Caco-2 (cell line): ENCODE measurements around the gene ENC1. TPM values are rescaled to one million over a fixed set of nuclear protein-coding genes. Genes with fewer than 3 reads are reported as not detected.

Experiments used
- BruUV-seq: library from RNA; stranded (reverse); fragments of 400-500 nt; replicated peaks from 2 replicates; lab custom pipeline; 2021; lab: Mats Ljungman, UMichigan
- CTCF ChIA-PET: fragments of 300-600 bp; sonication (Branson Sonifier 250); formaldehyde crosslinking; loops from one replicate; lab custom pipeline; 2022; ENCODE audit warnings: antibody characterized with exemption; lab: Charles Lee
- POLR2A ChIA-PET: fragments of 300-600 bp; sonication (Branson Sonifier 250); formaldehyde crosslinking; loops from one replicate; lab custom pipeline; 2022; ENCODE audit warnings: antibody characterized with exemption; lab: Charles Lee
- DNase-seq, 2 experiments: peaks; one replicate each; pipeline versions ENCODE4 v3.0.0 to v3.0.0-alpha.2; 2020 to 2022
- H3K27me3 ChIP-seq: replicated peaks from 2 replicates; pipeline ENCODE4 v1.6.0; 2011; ENCODE audit warnings: low read length; ENCODE audit not compliant: control insufficient read depth, insufficient read depth
- H3K36me3 ChIP-seq: 2 replicates; pipeline ENCODE4 v1.5.1; 2011; ENCODE audit warnings: low read length; ENCODE audit not compliant: control insufficient read depth, insufficient read depth
- H3K4me1 ChIP-seq: fragments of 250-450 bp; sonication (Bioruptor Pico); 2 replicates; pipeline ENCODE4 v1.5.1; 2020; ENCODE audit warnings: mild to moderate bottlenecking
- H3K4me3 ChIP-seq: 2 replicates; pipeline ENCODE4 v1.5.1; 2011; ENCODE audit warnings: low read depth, mild to moderate bottlenecking, control low read depth, low read length
- H3K9me3 ChIP-seq: fragments of 250-450 bp; sonication (Bioruptor Pico); 2 replicates; pipeline ENCODE4 v1.5.1; 2020; ENCODE audit warnings: mild to moderate bottlenecking, moderate library complexity
- H3K27ac Mint-ChIP-seq: one replicate; pipeline ENCODE4 v1.8.0; 2022; ENCODE audit warnings: mixed read lengths; ENCODE audit not compliant: unreplicated experiment
- H3K27me3 Mint-ChIP-seq: one replicate; pipeline ENCODE4 v1.8.0; 2022; ENCODE audit warnings: mixed read lengths; ENCODE audit not compliant: insufficient read depth, unreplicated experiment
- H3K36me3 Mint-ChIP-seq: one replicate; pipeline ENCODE4 v1.8.0; 2022; ENCODE audit warnings: mild to moderate bottlenecking, mixed read lengths; ENCODE audit not compliant: insufficient read depth, unreplicated experiment
- H3K4me1 Mint-ChIP-seq: one replicate; pipeline ENCODE4 v1.8.0; 2022; ENCODE audit warnings: low read depth, mixed read lengths; ENCODE audit not compliant: unreplicated experiment
- H3K4me3 Mint-ChIP-seq: one replicate; pipeline ENCODE4 v1.8.0; 2022; ENCODE audit warnings: mild to moderate bottlenecking, moderate library complexity, mixed read lengths; ENCODE audit not compliant: unreplicated experiment
- H3K9me3 Mint-ChIP-seq: one replicate; pipeline ENCODE4 v1.8.0; 2022; ENCODE audit warnings: mixed read lengths; ENCODE audit not compliant: unreplicated experiment
- intact Hi-C: fragments of 100-400 bp; cut with micrococcal nuclease; formaldehyde crosslinking; loops from one replicate; pipeline ENCODE4 v1.10.0; 2022; ENCODE audit not compliant: unreplicated experiment
- total RNA-seq: library from RNA; stranded (reverse); gene quantifications from 2 replicates; pipeline ENCODE4 v1.2.3, GENCODE V29; 2022
- TF ChIP-seq, protein P1 (sequence below), 2 experiments: fragments of 200-600 bp in 1 of 2; IDR thresholded peaks; 1 replicate in 1 of 2; 2 replicates in 1 of 2; pipeline versions ENCODE4 v1.5.1 to v1.8.0; 2011 to 2022; ENCODE audit warnings: antibody characterized with exemption in 1 of 2, control low read depth in 1 of 2, inconsistent platforms in 1 of 2, low read depth in 1 of 2, low read length in 1 of 2, mild to moderate bottlenecking in 1 of 2, moderate library complexity in 1 of 2; ENCODE audit not compliant: insufficient read depth in 1 of 2, severe bottlenecking in 1 of 2, unreplicated experiment in 1 of 2

Gene ENC1
- total RNA-seq, 1 experiment from 2014 or later: 92.7 TPM

DNA sequence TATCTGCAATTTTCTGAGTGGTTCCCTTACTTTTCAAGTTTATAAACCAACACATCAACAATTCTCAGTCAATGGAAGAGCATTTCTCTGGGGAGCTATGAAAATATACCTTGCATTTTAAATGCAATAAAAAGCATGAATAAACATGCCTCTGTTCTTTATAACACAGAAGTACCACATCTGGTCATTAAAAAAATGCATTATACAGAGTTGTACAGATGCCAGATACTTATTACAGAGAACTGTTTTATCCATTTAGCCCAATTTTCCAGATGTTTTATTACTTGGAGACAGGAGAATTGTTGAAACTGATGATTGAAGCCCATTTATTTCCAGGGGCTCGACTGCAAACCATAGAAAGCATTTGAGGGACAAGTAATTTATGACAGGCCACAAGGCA, 25.3 kb upstream of the ENC1 start:
- CTCF ChIA-PET: no interaction called here

DNA sequence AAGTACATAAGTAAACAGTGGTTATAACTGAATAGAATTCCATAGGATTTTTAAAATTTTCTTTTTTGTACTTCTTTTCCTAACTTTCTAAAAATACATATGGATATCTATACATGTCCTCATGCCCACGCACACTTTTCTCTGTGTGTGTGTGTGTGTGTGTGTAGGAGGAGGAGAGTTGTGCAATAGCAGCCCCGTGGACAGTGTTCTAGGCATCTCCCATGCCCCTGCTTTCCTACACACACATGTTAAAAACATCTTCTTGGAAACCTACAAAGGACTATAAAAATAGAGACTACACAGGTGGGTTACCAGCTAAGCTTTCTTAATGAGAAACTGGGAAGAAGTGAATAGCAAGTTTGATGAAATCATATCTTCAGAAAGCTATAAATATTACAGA, 24.7 kb upstream of the ENC1 start:
- Mint-ChIP-seq H3K27ac (no peak overlapping the region), H3K4me3 (no peak overlapping the region), H3K27me3 (no peaks in the 10 kb centered on the region), H3K9me3 (no peaks in the 10 kb centered on the region), H3K4me1 (peaks cover 10% of the 10 kb centered on the region), H3K36me3 (no peaks in the 10 kb centered on the region)
- H3K4me1 ChIP-seq: no peaks in the 10 kb centered on the region
- TF ChIP-seq, protein P1, sequence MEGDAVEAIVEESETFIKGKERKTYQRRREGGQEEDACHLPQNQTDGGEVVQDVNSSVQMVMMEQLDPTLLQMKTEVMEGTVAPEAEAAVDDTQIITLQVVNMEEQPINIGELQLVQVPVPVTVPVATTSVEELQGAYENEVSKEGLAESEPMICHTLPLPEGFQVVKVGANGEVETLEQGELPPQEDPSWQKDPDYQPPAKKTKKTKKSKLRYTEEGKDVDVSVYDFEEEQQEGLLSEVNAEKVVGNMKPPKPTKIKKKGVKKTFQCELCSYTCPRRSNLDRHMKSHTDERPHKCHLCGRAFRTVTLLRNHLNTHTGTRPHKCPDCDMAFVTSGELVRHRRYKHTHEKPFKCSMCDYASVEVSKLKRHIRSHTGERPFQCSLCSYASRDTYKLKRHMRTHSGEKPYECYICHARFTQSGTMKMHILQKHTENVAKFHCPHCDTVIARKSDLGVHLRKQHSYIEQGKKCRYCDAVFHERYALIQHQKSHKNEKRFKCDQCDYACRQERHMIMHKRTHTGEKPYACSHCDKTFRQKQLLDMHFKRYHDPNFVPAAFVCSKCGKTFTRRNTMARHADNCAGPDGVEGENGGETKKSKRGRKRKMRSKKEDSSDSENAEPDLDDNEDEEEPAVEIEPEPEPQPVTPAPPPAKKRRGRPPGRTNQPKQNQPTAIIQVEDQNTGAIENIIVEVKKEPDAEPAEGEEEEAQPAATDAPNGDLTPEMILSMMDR (IDR thresholded peaks at IDR 0.05; ENCODE audit: insufficient read depth in 1 of 2, low read depth in 1 of 2, low read length in 1 of 2, severe bottlenecking in 1 of 2, unreplicated experiment in 1 of 2): no peak
- no peaks in the 10 kb centered on the region for H3K36me3 ChIP-seq
- ChIA-PET POLR2A (no interaction called here), CTCF (no interaction called here)
- H3K27me3 ChIP-seq: no peaks in the 10 kb centered on the region; the same call in 1 of the 2 replicates
- no peak overlapping the region for H3K4me3 ChIP-seq
- DNase-seq: no peak
- no TSS peak for BruUV-seq
- no peaks in the 10 kb centered on the region; the same call in 1 of the 2 replicates for H3K9me3 ChIP-seq
- intact Hi-C loops: no loop called here

More for the DNA sequence above, 25.3 kb upstream of the ENC1 start:
- Histone ChIP-seq H3K27me3 (no peaks in the 10 kb centered on the region), H3K4me3 (no peak overlapping the region), H3K9me3 (no peaks in the 10 kb centered on the region; the same call in 1 of the 2 replicates), H3K36me3 (no peaks in the 10 kb centered on the region), H3K4me1 (no peaks in the 10 kb centered on the region)
- Mint-ChIP-seq H3K27me3 (no peaks in the 10 kb centered on the region), H3K4me1 (peaks cover 11% of the 10 kb centered on the region), H3K9me3 (no peaks in the 10 kb centered on the region), H3K36me3 (no peaks in the 10 kb centered on the region), H3K4me3 (no peak overlapping the region), H3K27ac (no peak overlapping the region)
- BruUV-seq: no TSS peak
- intact Hi-C loops: no loop called here
- TF ChIP-seq, protein P1 (IDR thresholded peaks at IDR 0.05; ENCODE audit: insufficient read depth in 1 of 2, low read depth in 1 of 2, low read length in 1 of 2, severe bottlenecking in 1 of 2, unreplicated experiment in 1 of 2): no peak
- POLR2A ChIA-PET: no interaction called here
- no peak for DNase-seq

GRCh38 chr5:74664551-74664950, 24.0 kb upstream of the ENC1 start:
- BruUV-seq: no TSS peak
- POLR2A ChIA-PET: no interaction called here
- H3K4me3 Mint-ChIP-seq: no peak overlapping the region
- no peaks in the 10 kb centered on the region for H3K27me3 Mint-ChIP-seq
- DNase-seq: no peak
- no peaks in the 10 kb centered on the region for H3K9me3 Mint-ChIP-seq
- Histone ChIP-seq H3K4me3 (no peak overlapping the region), H3K4me1 (no peaks in the 10 kb centered on the region), H3K27me3 (no peaks in the 10 kb centered on the region; the same call in 1 of the 2 replicates), H3K9me3 (no peaks in the 10 kb centered on the region; the same call in 1 of the 2 replicates), H3K36me3 (no peaks in the 10 kb centered on the region)
- CTCF ChIA-PET: no interaction called here
- intact Hi-C loops: no loop called here
- no peaks in the 10 kb centered on the region for H3K36me3 Mint-ChIP-seq
- H3K4me1 Mint-ChIP-seq: peaks cover 3% of the 10 kb centered on the region
- TF ChIP-seq, protein P1 (IDR thresholded peaks at IDR 0.05; ENCODE audit: insufficient read depth in 1 of 2, low read depth in 1 of 2, low read length in 1 of 2, severe bottlenecking in 1 of 2, unreplicated experiment in 1 of 2): no peak
- no peak overlapping the region for H3K27ac Mint-ChIP-seq
